HCT116 (cell line): ENCODE measurements around the gene HIRIP3. TPM values are rescaled to one million over a fixed set of nuclear protein-coding genes. Genes with fewer than 3 reads are reported as not detected.

Experiments
- ATAC-seq: fragments of 200-7000 bp; cut with Tn5 transposase; 2 replicates; pipeline ENCODE4 v1.9.1; 2020; ENCODE audit warnings: mild to moderate bottlenecking, moderate library complexity
- BruUV-seq: library from RNA; stranded (reverse); fragments of 400-500 nt; replicated peaks from 2 replicates; lab custom pipeline; 2021; lab: Mats Ljungman, UMichigan
- CTCF ChIA-PET: fragments of 300-600 bp; sonication (Branson Sonifier 250); formaldehyde crosslinking; loops from one replicate; lab custom pipeline; 2021; ENCODE audit warnings: antibody characterized with exemption; lab: Charles Lee
- POLR2A ChIA-PET: fragments of 300-600, 350-600 bp; sonication (Branson Sonifier 250); formaldehyde crosslinking; loops from one replicate; lab custom pipeline; 2021; ENCODE audit warnings: antibody characterized with exemption; lab: Charles Lee
- RAD21 ChIA-PET, 2 experiments: fragments of 300-600 bp; sonication (Branson Sonifier 250); formaldehyde crosslinking; loops; one replicate each; lab custom pipeline; 2023; ENCODE audit warnings: low total read pairs in 2 of 2; ENCODE audit not compliant: uncharacterized antibody in 2 of 2, unreplicated experiment in 2 of 2, low non-redundant PET in 1 of 2; lab: Charles Lee
- DNase-seq: peaks from one replicate; pipeline ENCODE4 v3.0.0-alpha.2; 2010; ENCODE audit warnings: low read depth, low spot score
- H2AFZ ChIP-seq: fragments of 200-600 bp; shearing (Covaris generic), sonication (generic); 2 replicates; pipeline ENCODE4 v1.6.1; 2017; ENCODE audit warnings: low read depth, mixed run types, mixed read lengths, antibody characterized with exemption, low read length; ENCODE audit not compliant: poor library complexity, severe bottlenecking
- H3K27ac ChIP-seq: 2 replicates; pipeline ENCODE4 v1.5.1; 2012; ENCODE audit warnings: low read depth, low read length
- H3K27me3 ChIP-seq: fragments of 200-600 bp; sonication (generic); 2 replicates; pipeline ENCODE4 v1.6.1; 2016; ENCODE audit warnings: mixed run types, low read length, mixed read lengths; ENCODE audit not compliant: insufficient read depth
- H3K36me3 ChIP-seq, 2 experiments: fragments of 200-500 bp in 1 of 2; fragments of 200-600 bp in 1 of 2; sonication (Bioruptor generic) in 1 of 2; sonication (generic) in 1 of 2; 2 replicates each; pipeline versions ENCODE4 v1.5.1 to v1.6.1; 2014 to 2016; ENCODE audit warnings: low read length in 2 of 2, inconsistent platforms in 1 of 2, mixed read lengths in 1 of 2, mixed run types in 1 of 2; ENCODE audit not compliant: insufficient read depth in 2 of 2, control insufficient read depth in 1 of 2
- H3K4me1 ChIP-seq, 2 experiments: fragments of 200-600 bp in 1 of 2; sonication (generic) in 1 of 2; 2 replicates each; pipeline versions ENCODE4 v1.5.1 to v1.6.1; 2012 to 2017; ENCODE audit warnings: low read length in 2 of 2, inconsistent platforms in 1 of 2, mild to moderate bottlenecking in 1 of 2, mixed read lengths in 1 of 2, mixed run types in 1 of 2, moderate library complexity in 1 of 2; ENCODE audit not compliant: insufficient read depth in 2 of 2, control insufficient read depth in 1 of 2
- H3K4me2 ChIP-seq: fragments of 200-600 bp; sonication (generic); 2 replicates; pipeline ENCODE4 v1.6.1; 2017; ENCODE audit warnings: mixed run types, low read length, mixed read lengths
- H3K4me3 ChIP-seq, 2 experiments: fragments of 200-600 bp in 1 of 2; sonication (generic) in 1 of 2; replicated peaks in 1 of 2; 2 replicates each; pipeline ENCODE4 v1.5.1; 2011 to 2016; ENCODE audit warnings: low read length in 2 of 2, control low read depth in 1 of 2, low read depth in 1 of 2, mild to moderate bottlenecking in 1 of 2, mixed read lengths in 1 of 2, mixed run types in 1 of 2
- H3K79me2 ChIP-seq: fragments of 200-600 bp; sonication (generic); 2 replicates; pipeline ENCODE4 v1.6.1; 2017; ENCODE audit warnings: mild to moderate bottlenecking, mixed run types, low read length, moderate library complexity, mixed read lengths; ENCODE audit not compliant: insufficient read depth
- H3K9ac ChIP-seq: fragments of 200-600 bp; sonication (generic); 2 replicates; pipeline ENCODE4 v1.6.1; 2016; ENCODE audit warnings: low read length, mixed read lengths
- H3K9me2 ChIP-seq: fragments of 200-600 bp; sonication (generic), shearing (Covaris generic); 2 replicates; pipeline ENCODE4 v1.6.1; 2017; ENCODE audit warnings: mixed run types, mild to moderate bottlenecking, moderate library complexity; ENCODE audit not compliant: insufficient read depth
- H3K9me3 ChIP-seq, 2 experiments: fragments of 200-500 bp in 1 of 2; fragments of 200-600 bp in 1 of 2; sonication (Bioruptor generic) in 1 of 2; sonication (generic) in 1 of 2; 2 replicates each; pipeline ENCODE4 v1.6.1; 2014 to 2017; ENCODE audit warnings: low read length in 2 of 2, mixed read lengths in 2 of 2, inconsistent platforms in 1 of 2, low read depth in 1 of 2, mild to moderate bottlenecking in 1 of 2, mixed run types in 1 of 2, moderate library complexity in 1 of 2; ENCODE audit not compliant: control insufficient read depth in 1 of 2, insufficient read depth in 1 of 2
- H4K20me1 ChIP-seq: fragments of 200-600 bp; sonication (generic), shearing (Covaris generic); 2 replicates; pipeline ENCODE4 v1.6.1; 2017; ENCODE audit warnings: mixed run types, mild to moderate bottlenecking, moderate library complexity; ENCODE audit not compliant: insufficient read depth
- CEBPB ChIP-seq: IDR thresholded peaks from 2 replicates; pipeline ENCODE4 v1.6.1; 2012; ENCODE audit warnings: low read depth
- ELF1 ChIP-seq: IDR thresholded peaks from 2 replicates; pipeline ENCODE4 v1.6.1; 2012; ENCODE audit warnings: low read depth, borderline replicate concordance
- EZH2 ChIP-seq: fragments of 200-600 bp; sonication (generic); IDR thresholded peaks from 2 replicates; pipeline ENCODE4 v1.6.1; 2017; ENCODE audit warnings: antibody characterized with exemption, mixed run types
- JUND ChIP-seq: IDR thresholded peaks from 2 replicates; pipeline ENCODE4 v1.6.1; 2012
- POLR2A ChIP-seq: IDR thresholded peaks from 2 replicates; pipeline ENCODE4 v1.7.0; 2011; ENCODE audit warnings: borderline replicate concordance; ENCODE audit not compliant: insufficient read depth, insufficient read length; ENCODE audit errors: extremely low read depth
- POLR2AphosphoS5 ChIP-seq: IDR thresholded peaks from 2 replicates; pipeline ENCODE4 v1.6.1; 2011; ENCODE audit warnings: mild to moderate bottlenecking, low read depth, low read length, moderate library complexity
- RAD21 ChIP-seq: IDR thresholded peaks from 2 replicates; pipeline ENCODE4 v1.6.1; 2012; ENCODE audit warnings: low read depth, mild to moderate bottlenecking
- SIN3A ChIP-seq: IDR thresholded peaks from 2 replicates; pipeline ENCODE4 v1.6.1; 2012; ENCODE audit warnings: low read depth
- SP1 ChIP-seq: IDR thresholded peaks from 2 replicates; pipeline ENCODE4 v1.6.1; 2012; ENCODE audit warnings: low read depth
- YY1 ChIP-seq: IDR thresholded peaks from 2 replicates; pipeline ENCODE4 v1.6.1; 2011; ENCODE audit warnings: low read length, low read depth, moderate library complexity, mild to moderate bottlenecking; ENCODE audit not compliant: insufficient replicate concordance; ENCODE audit errors: extremely low read depth
- intact Hi-C: fragments of 100-400 bp; cut with micrococcal nuclease; formaldehyde crosslinking; loops from 2 replicates; pipeline ENCODE4 v1.10.0; 2022
- total RNA-seq: library from RNA; stranded (reverse); gene quantifications from one replicate; pipeline ENCODE4 v1.2.1, GENCODE V29; 2021; ENCODE audit not compliant: unreplicated experiment
- TF ChIP-seq, protein P1 (sequence below): IDR thresholded peaks from 2 replicates; pipeline ENCODE4 v1.6.1; 2012
- TF ChIP-seq, protein P2 (sequence below): IDR thresholded peaks from 2 replicates; pipeline ENCODE4 v1.6.1; 2011; ENCODE audit warnings: mild to moderate bottlenecking, low read length, moderate library complexity; ENCODE audit not compliant: insufficient replicate concordance; ENCODE audit errors: extremely low read depth
- TF ChIP-seq, protein P3 (sequence below): IDR thresholded peaks from 2 replicates; pipeline ENCODE4 v1.6.1; 2012; ENCODE audit warnings: low read depth

HIRIP3 gene
- total RNA-seq, 1 experiment from 2014 or later = 21.8 TPM

DNA sequence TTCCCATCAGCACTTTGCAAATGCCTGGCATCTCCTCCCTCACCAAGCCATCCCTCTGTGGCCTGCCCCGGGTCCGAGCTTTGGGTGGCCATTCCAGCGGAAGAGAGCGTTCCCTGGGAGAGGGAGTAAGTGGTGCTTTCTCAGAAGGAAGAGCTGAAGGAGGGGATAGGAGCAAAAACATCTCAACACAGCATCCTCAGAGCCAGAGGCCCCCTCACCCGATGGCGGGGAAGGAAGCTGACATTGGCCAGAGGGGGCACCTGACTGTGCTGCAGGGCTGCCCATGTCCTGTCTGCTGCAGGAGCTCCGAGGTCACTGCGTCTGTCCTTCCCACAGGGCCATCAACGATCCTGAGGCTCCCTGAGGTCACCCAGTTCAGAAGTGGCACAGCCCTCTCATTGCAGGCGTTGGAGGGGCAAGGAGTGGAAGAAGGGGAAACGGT lies 36.1 kb upstream of the HIRIP3 start:
- intact Hi-C loops = no loop called here
- H4K20me1 ChIP-seq = no peaks in the 10 kb centered on the region
- no peak overlapping the region for H3K4me2 ChIP-seq
- no peaks in the 10 kb centered on the region for H3K9me3 ChIP-seq
- no peaks in the 10 kb centered on the region for H3K27me3 ChIP-seq
- no peak overlapping the region for H3K9ac ChIP-seq
- ChIA-PET POLR2A (no interaction called here), CTCF (interaction anchor here (0.7 to 2.6 kb wide), 10 partner anchors 10 to 340 kb away, joined by 3 to 34 read pairs (median 6); partner anchors contain the start of genes PAGR1 and TAOK2), RAD21 (interaction anchor here (1.4 to 2.5 kb wide), 3 partner anchors 183 to 331 kb away, joined by 3 to 11 read pairs (median 8); no protein-coding TSS in a partner anchor)
- H3K4me3 ChIP-seq = no peak overlapping the region
- H3K9me2 ChIP-seq = no peaks in the 10 kb centered on the region
- no TSS peak for BruUV-seq
- ATAC-seq (no peak), DNase-seq (no peak)
- TF ChIP-seq, protein P1, sequence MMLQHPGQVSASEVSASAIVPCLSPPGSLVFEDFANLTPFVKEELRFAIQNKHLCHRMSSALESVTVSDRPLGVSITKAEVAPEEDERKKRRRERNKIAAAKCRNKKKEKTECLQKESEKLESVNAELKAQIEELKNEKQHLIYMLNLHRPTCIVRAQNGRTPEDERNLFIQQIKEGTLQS = no peak
- no peak for TF ChIP-seq ELF1
- no peak for TF ChIP-seq RAD21
- no peak for TF ChIP-seq YY1
- no peak for TF ChIP-seq POLR2A
- TF ChIP-seq SP1 = no peak
- TF ChIP-seq JUND = no peak
- TF ChIP-seq, protein P2, sequence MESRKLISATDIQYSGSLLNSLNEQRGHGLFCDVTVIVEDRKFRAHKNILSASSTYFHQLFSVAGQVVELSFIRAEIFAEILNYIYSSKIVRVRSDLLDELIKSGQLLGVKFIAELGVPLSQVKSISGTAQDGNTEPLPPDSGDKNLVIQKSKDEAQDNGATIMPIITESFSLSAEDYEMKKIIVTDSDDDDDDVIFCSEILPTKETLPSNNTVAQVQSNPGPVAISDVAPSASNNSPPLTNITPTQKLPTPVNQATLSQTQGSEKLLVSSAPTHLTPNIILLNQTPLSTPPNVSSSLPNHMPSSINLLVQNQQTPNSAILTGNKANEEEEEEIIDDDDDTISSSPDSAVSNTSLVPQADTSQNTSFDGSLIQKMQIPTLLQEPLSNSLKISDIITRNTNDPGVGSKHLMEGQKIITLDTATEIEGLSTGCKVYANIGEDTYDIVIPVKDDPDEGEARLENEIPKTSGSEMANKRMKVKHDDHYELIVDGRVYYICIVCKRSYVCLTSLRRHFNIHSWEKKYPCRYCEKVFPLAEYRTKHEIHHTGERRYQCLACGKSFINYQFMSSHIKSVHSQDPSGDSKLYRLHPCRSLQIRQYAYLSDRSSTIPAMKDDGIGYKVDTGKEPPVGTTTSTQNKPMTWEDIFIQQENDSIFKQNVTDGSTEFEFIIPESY = no peak
- no peak for TF ChIP-seq CEBPB
- no peak for TF ChIP-seq POLR2AphosphoS5
- no peak for TF ChIP-seq EZH2
- TF ChIP-seq, protein P3, sequence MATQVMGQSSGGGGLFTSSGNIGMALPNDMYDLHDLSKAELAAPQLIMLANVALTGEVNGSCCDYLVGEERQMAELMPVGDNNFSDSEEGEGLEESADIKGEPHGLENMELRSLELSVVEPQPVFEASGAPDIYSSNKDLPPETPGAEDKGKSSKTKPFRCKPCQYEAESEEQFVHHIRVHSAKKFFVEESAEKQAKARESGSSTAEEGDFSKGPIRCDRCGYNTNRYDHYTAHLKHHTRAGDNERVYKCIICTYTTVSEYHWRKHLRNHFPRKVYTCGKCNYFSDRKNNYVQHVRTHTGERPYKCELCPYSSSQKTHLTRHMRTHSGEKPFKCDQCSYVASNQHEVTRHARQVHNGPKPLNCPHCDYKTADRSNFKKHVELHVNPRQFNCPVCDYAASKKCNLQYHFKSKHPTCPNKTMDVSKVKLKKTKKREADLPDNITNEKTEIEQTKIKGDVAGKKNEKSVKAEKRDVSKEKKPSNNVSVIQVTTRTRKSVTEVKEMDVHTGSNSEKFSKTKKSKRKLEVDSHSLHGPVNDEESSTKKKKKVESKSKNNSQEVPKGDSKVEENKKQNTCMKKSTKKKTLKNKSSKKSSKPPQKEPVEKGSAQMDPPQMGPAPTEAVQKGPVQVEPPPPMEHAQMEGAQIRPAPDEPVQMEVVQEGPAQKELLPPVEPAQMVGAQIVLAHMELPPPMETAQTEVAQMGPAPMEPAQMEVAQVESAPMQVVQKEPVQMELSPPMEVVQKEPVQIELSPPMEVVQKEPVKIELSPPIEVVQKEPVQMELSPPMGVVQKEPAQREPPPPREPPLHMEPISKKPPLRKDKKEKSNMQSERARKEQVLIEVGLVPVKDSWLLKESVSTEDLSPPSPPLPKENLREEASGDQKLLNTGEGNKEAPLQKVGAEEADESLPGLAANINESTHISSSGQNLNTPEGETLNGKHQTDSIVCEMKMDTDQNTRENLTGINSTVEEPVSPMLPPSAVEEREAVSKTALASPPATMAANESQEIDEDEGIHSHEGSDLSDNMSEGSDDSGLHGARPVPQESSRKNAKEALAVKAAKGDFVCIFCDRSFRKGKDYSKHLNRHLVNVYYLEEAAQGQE = no peak
- no peak for TF ChIP-seq SIN3A
- no peak overlapping the region for H3K27ac ChIP-seq
- no peaks in the 10 kb centered on the region for H3K36me3 ChIP-seq
- no peak overlapping the region for H2AFZ ChIP-seq
- H3K79me2 ChIP-seq = no peaks in the 10 kb centered on the region
- peaks cover 0 to 5% of the 10 kb centered on the region in 2 experiments; a peak in 2 of 4 replicates for H3K4me1 ChIP-seq
